CD14-positive monocyte (primary cell): ENCODE measurements around the gene HSD3B7. TPM values are rescaled to one million over a fixed set of nuclear protein-coding genes. Genes with fewer than 3 reads are reported as not detected.

ENCODE experiments used
- DNase-seq, 3 donors: peaks; one replicate each; pipeline ENCODE4 v3.0.0-alpha.2; 2011 to 2022
- H2AFZ ChIP-seq: 2 replicates; pipeline ENCODE4 v1.6.0; 2012; ENCODE audit warnings: mild to moderate bottlenecking, low read depth, low read length, inconsistent platforms; ENCODE audit not compliant: insufficient read depth, poor library complexity, severe bottlenecking
- H3K27ac ChIP-seq, 2 donors: 1 replicate in 1 of 2; 2 replicates in 1 of 2; pipeline ENCODE4 v1.5.1; 2012 to 2013; ENCODE audit warnings: low read length in 2 of 2, control low read depth in 1 of 2, inconsistent platforms in 1 of 2, low read depth in 1 of 2, mild to moderate bottlenecking in 1 of 2
- H3K27me3 ChIP-seq, 2 donors: one replicate each; pipeline versions ENCODE4 v1.6.0 to v1.6.1; 2011 to 2013; ENCODE audit warnings: low read length in 2 of 2; ENCODE audit not compliant: control insufficient read depth in 2 of 2, insufficient read depth in 2 of 2
- H3K36me3 ChIP-seq, 2 donors: replicated peaks in 1 of 2; 1 replicate in 1 of 2; 2 replicates in 1 of 2; pipeline versions ENCODE4 v1.5.1 to v1.6.1; 2012 to 2013; ENCODE audit warnings: low read length in 2 of 2, control low read depth in 1 of 2, inconsistent platforms in 1 of 2, mild to moderate bottlenecking in 1 of 2; ENCODE audit not compliant: insufficient read depth in 2 of 2, control insufficient read depth in 1 of 2
- H3K4me1 ChIP-seq, 2 donors: 1 replicate in 1 of 2; 2 replicates in 1 of 2; pipeline versions ENCODE4 v1.5.1 to v1.6.1; 2012 to 2013; ENCODE audit warnings: low read length in 2 of 2, control low read depth in 1 of 2, inconsistent platforms in 1 of 2, mild to moderate bottlenecking in 1 of 2, moderate library complexity in 1 of 2; ENCODE audit not compliant: insufficient read depth in 2 of 2, control insufficient read depth in 1 of 2
- H3K4me2 ChIP-seq: replicated peaks from 2 replicates; pipeline ENCODE3; 2012; ENCODE audit warnings: low read length, moderate library complexity, mild to moderate bottlenecking; ENCODE audit not compliant: poor library complexity, severe bottlenecking; ENCODE audit errors: extremely low read depth
- H3K4me3 ChIP-seq, 3 experiments: fragments of 200-600 bp in 1 of 3; sonication (generic) in 1 of 3; replicated peaks in 1 of 3; 1 replicate in 2 of 3; 2 replicates in 1 of 3; pipeline ENCODE4 v1.5.1; 2011 to 2013; ENCODE audit warnings: low read length in 3 of 3, mild to moderate bottlenecking in 3 of 3, control low read depth in 2 of 3, low read depth in 2 of 3, inconsistent platforms in 1 of 3, moderate library complexity in 1 of 3
- H3K79me2 ChIP-seq: 2 replicates; pipeline ENCODE4 v1.6.0; 2012; ENCODE audit warnings: mild to moderate bottlenecking, control low read depth, inconsistent platforms, low read length, moderate library complexity; ENCODE audit not compliant: insufficient read depth
- H3K9ac ChIP-seq: 2 replicates; pipeline ENCODE4 v1.6.0; 2017; ENCODE audit warnings: low read length, mild to moderate bottlenecking; ENCODE audit not compliant: insufficient read depth, poor library complexity, severe bottlenecking
- H3K9me3 ChIP-seq, 2 donors: replicated peaks in 1 of 2; 1 replicate in 1 of 2; 2 replicates in 1 of 2; pipeline versions ENCODE4 v1.5.1 to v1.6.1; 2012 to 2013; ENCODE audit warnings: low read length in 2 of 2, control low read depth in 1 of 2; ENCODE audit not compliant: control insufficient read depth in 1 of 2, insufficient read depth in 1 of 2
- H4K20me1 ChIP-seq: 2 replicates; pipeline ENCODE4 v1.6.0; 2012; ENCODE audit warnings: mild to moderate bottlenecking, low read length, control low read depth, moderate library complexity; ENCODE audit not compliant: insufficient read depth
- H3K27ac Mint-ChIP-seq, 7 donors: one replicate each; pipeline ENCODE4 v1.8.0; 2020; ENCODE audit warnings: mild to moderate bottlenecking in 7 of 7, mixed read lengths in 7 of 7, moderate library complexity in 6 of 7, inconsistent platforms in 2 of 7
- H3K27me3 Mint-ChIP-seq, 3 donors: one replicate each; pipeline ENCODE4 v1.8.0; 2021 to 2022; ENCODE audit warnings: low read depth in 3 of 3, mild to moderate bottlenecking in 3 of 3, mixed read lengths in 3 of 3, moderate library complexity in 3 of 3, inconsistent platforms in 1 of 3
- H3K36me3 Mint-ChIP-seq, 2 donors: one replicate each; pipeline ENCODE4 v1.8.0; 2020; ENCODE audit warnings: mixed read lengths in 2 of 2, inconsistent platforms in 1 of 2, mild to moderate bottlenecking in 1 of 2
- H3K4me1 Mint-ChIP-seq: one replicate; pipeline ENCODE4 v1.8.0; 2020; ENCODE audit warnings: mild to moderate bottlenecking, mixed read lengths
- H3K4me3 Mint-ChIP-seq, 2 donors: one replicate each; pipeline ENCODE4 v1.8.0; 2020; ENCODE audit warnings: mild to moderate bottlenecking in 2 of 2, mixed read lengths in 2 of 2, moderate library complexity in 1 of 2
- H3K9me3 Mint-ChIP-seq, 7 donors: one replicate each; pipeline ENCODE4 v1.8.0; 2020 to 2022; ENCODE audit warnings: mixed read lengths in 7 of 7, mild to moderate bottlenecking in 6 of 7, moderate library complexity in 6 of 7, inconsistent platforms in 2 of 7
- WGBS: methylation state at CpG from one replicate; pipeline ENCODE4 v1.1.5; 2013; ENCODE audit warnings: missing lambda C conversion rate; ENCODE audit not compliant: insufficient coverage; 5-methylcytosine and 5-hydroxymethylcytosine counted together
- intact Hi-C, 2 donors: fragments of 100-400 bp; cut with micrococcal nuclease; formaldehyde crosslinking; loops; one replicate each; pipeline versions ENCODE4 v1.15.0 to v1.15.1; 2023
- polyA plus RNA-seq, 3 donors: library from polyadenylated mRNA; depleted of rRNA in 1 of 3; unstranded in 2 of 3; stranded (reverse) in 1 of 3; fragments of 300-500 nt in 2 of 3; fragments of >200 nt in 1 of 3; fragmentation: Illumina TruSeq in 2 of 3; gene quantifications; 1 replicate in 2 of 3; 2 replicates in 1 of 3; pipeline ENCODE4 v1.2.3, GENCODE V29; 2012 to 2021
- TF ChIP-seq, protein P1 (sequence below): fragments of 200-600 bp; IDR thresholded peaks from one replicate; pipeline ENCODE4 v1.8.0; 2022; ENCODE audit warnings: antibody characterized with exemption, mild to moderate bottlenecking

The HSD3B7 gene
- polyA plus RNA-seq, 3 donors = 0.89 to 4.3 (median 2.7) TPM

DNA sequence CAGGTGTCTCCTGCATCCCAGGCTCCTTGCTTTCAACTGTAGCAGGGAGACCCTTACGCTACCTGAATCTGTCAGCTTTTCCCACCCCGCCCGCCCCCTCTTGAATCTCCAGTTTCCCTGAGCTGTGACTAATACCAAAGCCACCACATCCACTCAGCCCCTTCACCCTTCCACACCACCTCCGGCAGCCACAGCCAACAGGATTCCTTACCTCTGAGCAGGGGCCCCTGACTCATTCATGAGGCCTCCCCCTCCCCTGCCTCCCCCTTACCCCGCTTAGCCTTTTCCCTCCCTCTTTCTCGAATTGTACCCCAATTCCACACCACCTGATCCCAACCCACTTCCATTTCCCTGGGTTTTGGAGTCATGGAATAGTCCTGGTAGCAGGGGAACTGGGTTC, 23.1 kb downstream of the HSD3B7 start:
- Histone ChIP-seq H3K79me2 (no peaks in the 10 kb centered on the region), H3K36me3 (no peaks in the 10 kb centered on the region), H3K4me1 (no peaks in the 10 kb centered on the region), H3K4me2 (no peak overlapping the region), H3K4me3 (no peak overlapping the region), H3K27me3 (peaks cover 10 to 35% of the 10 kb centered on the region in 2 donors), H3K9me3 (peaks cover 0 to 3% of the 10 kb centered on the region in 2 donors), H4K20me1 (no peaks in the 10 kb centered on the region), H3K9ac (no peak overlapping the region), H3K27ac (no peak overlapping the region), H2AFZ (no peak overlapping the region)
- H3K27ac Mint-ChIP-seq = no peak overlapping the region
- WGBS = 81% methylated on average over 2 of the region's 6 CpGs
- peaks cover 0 to 10% of the 10 kb centered on the region in 2 donors for H3K36me3 Mint-ChIP-seq
- H3K9me3 Mint-ChIP-seq = peaks cover 4 to 17% (median 11%) of the 10 kb centered on the region in 7 donors
- TF ChIP-seq, protein P1, sequence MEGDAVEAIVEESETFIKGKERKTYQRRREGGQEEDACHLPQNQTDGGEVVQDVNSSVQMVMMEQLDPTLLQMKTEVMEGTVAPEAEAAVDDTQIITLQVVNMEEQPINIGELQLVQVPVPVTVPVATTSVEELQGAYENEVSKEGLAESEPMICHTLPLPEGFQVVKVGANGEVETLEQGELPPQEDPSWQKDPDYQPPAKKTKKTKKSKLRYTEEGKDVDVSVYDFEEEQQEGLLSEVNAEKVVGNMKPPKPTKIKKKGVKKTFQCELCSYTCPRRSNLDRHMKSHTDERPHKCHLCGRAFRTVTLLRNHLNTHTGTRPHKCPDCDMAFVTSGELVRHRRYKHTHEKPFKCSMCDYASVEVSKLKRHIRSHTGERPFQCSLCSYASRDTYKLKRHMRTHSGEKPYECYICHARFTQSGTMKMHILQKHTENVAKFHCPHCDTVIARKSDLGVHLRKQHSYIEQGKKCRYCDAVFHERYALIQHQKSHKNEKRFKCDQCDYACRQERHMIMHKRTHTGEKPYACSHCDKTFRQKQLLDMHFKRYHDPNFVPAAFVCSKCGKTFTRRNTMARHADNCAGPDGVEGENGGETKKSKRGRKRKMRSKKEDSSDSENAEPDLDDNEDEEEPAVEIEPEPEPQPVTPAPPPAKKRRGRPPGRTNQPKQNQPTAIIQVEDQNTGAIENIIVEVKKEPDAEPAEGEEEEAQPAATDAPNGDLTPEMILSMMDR = no peak
- intact Hi-C loops = no loop called here
- DNase-seq = no peak
- H3K4me1 Mint-ChIP-seq = peaks cover 6% of the 10 kb centered on the region
- peaks cover 42 to 62% (median 50%) of the 10 kb centered on the region in 3 donors for H3K27me3 Mint-ChIP-seq
- H3K4me3 Mint-ChIP-seq = no peak overlapping the region

DNA sequence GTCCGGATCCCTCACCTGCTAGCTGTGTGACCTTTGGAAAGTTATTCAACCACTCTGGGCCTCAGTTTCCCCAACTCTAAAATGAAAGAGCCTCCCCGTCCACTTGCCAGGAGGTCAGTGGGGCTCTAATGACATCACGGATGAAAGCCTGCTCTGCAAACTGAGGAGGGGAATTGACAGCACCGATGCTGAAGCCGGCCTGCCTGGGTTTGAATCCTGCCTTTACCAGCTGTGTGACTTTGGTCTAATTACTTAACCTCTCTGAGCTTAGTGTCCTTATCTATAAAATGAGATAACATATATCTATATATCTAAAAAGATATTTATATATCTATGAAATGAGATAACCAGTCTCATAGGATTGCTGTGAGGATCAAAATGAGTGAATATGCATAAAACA, 23.5 kb downstream of the HSD3B7 start:
- no peak overlapping the region for H3K4me3 ChIP-seq
- Mint-ChIP-seq H3K36me3 (peaks cover 0 to 10% of the 10 kb centered on the region in 2 donors), H3K9me3 (peaks cover 8 to 20% (median 15%) of the 10 kb centered on the region in 7 donors), H3K27ac (no peak overlapping the region), H3K27me3 (peaks cover 42 to 62% (median 54%) of the 10 kb centered on the region in 3 donors), H3K4me3 (no peak overlapping the region), H3K4me1 (peaks cover 6% of the 10 kb centered on the region)
- H3K4me1 ChIP-seq = no peaks in the 10 kb centered on the region
- no peak overlapping the region for H3K4me2 ChIP-seq
- H2AFZ ChIP-seq = no peak overlapping the region
- H3K27ac ChIP-seq = no peak overlapping the region
- DNase-seq = no peak
- H3K79me2 ChIP-seq = no peaks in the 10 kb centered on the region
- H3K9me3 ChIP-seq = peaks cover 0 to 6% of the 10 kb centered on the region in 2 donors
- H3K36me3 ChIP-seq = no peaks in the 10 kb centered on the region
- H3K27me3 ChIP-seq = peaks cover 10 to 35% of the 10 kb centered on the region in 2 donors
- TF ChIP-seq, protein P1 = no peak
- no peak overlapping the region for H3K9ac ChIP-seq
- WGBS = 100% methylated on average over 2 of the region's 5 CpGs
- intact Hi-C loops = no loop called here
- no peaks in the 10 kb centered on the region for H4K20me1 ChIP-seq
